ENCODE results near the gene TFDP2. TPM values are rescaled to one million over a fixed set of nuclear protein-coding genes. Genes with fewer than 3 reads are reported as not detected.
"Not testable (repeated sequence)": the region's sequence is repeated elsewhere in the genome, so short reads cannot be mapped to it uniquely, and the experiment has no call there.

The TFDP2 gene
- total RNA-seq, 1 donor from 2014 or later = 23.0 TPM

DNA sequence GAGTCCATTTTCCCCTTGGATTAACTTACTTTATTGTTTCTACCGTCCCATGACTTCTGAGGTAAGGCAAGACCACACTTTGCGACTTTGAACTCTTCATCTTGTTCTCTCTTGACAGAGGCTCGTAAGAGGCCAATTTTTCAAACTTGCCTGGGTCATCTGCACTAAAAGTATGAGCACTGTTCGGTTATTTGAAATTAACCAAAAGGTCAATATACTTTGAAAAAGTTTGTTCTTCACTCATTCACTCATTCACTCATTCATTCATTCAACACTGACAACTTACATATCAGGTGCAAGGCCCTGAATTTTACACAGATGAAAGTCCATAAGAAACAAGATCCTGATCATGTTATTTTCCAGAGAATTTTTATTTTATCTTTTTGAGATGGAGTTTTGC lies 215.0 kb downstream of the TFDP2 start:
- DNase-seq (ENCODE audit: low spot score) (no peak), ATAC-seq (no peak)

DNA sequence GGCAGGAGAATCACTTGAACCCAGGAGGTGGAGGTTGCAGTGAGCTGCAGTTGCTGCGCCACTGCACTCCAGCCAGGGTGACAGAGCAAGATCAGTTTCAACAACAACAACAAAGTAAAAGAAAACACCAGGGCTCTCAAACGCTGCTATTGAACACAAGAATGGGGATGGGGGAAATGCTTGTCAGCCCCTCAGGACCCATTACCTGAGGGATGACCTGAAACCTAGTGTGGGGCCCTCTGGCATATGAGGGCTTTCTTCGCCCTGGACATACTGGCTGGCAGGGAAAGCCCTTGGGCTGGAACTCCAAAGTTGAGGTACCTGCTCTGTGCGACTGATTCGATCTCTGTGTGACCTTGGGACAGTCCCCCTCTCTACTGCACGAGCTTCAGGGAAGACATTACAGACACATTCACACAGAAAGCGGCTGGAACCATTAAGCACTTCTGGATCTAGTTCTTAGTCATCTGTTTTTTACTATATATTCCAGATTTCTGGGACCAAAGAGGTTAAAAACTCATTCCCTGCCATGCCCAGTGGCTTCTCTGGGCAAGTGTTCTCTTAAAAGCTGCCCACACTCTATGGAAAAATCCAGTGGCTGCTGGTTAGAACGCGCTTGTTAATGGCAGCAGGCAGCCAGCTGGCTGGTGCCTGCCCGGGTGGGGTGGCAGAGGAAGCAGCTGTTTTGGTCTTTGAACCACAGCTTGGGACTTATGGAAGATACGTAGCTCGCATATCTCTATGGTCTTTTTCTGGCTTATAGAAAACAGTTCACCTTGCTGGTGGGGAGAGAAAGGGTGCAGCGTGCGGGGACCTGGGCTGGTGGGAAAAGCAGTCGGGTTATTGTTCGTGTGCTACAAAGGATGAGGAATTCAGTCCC lies 215.7 kb downstream of the TFDP2 start:
- ATAC-seq = no peak
- DNase-seq (ENCODE audit: low spot score) = peak; percentile 29

DNA sequence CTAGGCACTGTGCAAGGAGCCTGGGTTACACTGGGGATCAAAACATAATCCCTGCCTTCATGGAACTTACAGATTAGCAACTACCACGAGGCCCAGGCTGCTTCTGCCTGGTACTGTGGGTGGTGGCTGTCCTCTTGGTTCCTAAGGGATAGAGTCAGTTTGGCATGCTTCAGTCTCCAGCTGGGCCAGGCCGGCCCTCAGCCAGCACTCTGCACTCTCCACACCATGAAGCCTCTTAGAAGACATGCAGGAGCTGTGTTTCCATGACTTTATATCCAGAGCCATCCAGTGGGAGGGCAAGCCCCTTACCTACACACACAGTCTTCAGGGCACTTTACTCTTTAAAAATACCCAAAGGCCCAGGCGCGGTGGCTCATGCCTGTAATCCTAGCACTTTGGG lies 218.5 kb downstream of the TFDP2 start:
- ATAC-seq = no peak
- DNase-seq (ENCODE audit: low spot score) = no peak

DNA sequence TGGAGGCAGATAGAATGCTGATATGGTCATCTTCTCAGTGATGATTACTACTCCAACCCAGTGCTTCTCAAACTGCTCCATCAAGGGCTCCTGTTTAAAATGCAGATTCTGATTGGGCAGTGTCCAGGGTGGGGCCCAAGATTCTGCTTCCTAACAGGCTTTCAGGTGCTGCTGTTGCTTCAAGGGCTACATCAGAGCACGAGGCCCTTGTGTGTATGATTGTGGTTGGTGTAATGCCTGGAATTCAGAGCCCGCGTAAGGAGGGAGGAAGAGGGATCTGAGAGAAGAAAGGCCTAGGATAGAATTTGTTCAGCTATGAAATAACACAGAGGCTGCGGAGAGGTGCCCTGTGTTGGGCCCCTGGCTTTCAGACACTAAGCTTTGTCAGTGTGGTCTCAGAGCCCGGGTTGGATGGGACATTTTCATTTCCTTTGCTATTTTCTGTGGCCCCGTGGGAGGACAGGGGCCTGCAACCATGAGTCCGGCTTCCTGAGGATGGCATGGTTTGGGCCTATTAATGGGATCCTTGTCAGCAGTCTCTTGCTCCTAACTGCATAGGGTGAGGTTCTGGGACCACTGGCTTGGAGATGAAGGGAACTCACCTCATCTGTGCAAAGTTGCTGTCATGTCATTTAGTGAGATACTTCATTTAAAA lies 219.9 kb downstream of the TFDP2 start:
- DNase-seq (ENCODE audit: low spot score) = peak; percentile 19
- no peak for ATAC-seq

DNA sequence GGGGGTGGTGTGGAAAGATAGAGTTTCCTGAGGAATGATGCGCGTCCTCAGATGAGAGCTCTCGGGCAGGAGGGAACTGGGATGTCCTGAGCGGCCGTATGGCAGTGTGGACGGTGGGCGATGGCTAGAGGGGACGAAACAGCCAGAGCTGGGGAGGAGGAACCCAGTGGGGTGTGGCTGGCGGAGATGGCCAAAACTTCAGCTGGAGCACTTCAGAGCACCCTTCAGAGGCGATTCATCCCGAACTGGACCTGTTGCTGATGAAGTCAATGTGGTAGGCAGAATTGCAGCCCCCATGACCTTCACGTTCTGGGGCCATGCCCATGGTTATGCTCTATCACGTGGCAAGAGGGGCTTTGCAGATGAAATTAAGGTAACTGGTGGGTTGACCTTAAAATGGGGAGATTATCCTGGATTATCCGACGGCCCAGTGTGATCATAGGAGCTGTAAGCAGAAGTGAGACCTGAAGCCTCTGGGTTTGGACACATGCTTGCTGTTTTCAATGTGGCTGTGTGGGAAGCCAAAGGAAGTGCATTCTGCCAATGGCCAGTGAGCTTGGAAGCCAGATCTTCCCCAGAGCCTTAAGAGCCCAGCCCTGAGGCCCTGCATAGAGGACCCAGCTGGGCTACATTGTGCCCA lies 220.6 kb downstream of the TFDP2 start:
- DNase-seq (ENCODE audit: low spot score) (peak; percentile 24), ATAC-seq (no peak)

DNA sequence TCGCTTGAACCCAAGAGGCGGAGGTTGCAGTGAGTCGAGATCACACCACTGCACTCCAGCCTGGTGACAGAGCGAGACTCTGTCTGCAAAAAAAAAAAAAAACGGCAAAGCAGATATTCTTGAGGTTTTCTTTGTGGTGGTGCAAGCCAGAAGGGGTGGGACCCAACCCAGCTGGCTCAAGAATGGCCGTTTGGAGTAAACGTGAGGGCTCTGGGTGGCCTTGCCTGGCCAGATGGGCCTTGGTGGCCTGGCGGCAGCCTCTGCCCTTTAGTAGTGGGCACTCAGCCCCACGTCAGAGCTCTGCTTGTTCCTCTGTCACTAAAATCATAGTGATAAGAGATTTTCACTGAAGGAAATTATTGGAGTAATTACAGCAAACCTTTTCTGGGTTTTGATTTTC lies 222.4 kb downstream of the TFDP2 start:
- DNase-seq (ENCODE audit: low spot score) (peak; percentile 18), ATAC-seq (no peak)

DNA sequence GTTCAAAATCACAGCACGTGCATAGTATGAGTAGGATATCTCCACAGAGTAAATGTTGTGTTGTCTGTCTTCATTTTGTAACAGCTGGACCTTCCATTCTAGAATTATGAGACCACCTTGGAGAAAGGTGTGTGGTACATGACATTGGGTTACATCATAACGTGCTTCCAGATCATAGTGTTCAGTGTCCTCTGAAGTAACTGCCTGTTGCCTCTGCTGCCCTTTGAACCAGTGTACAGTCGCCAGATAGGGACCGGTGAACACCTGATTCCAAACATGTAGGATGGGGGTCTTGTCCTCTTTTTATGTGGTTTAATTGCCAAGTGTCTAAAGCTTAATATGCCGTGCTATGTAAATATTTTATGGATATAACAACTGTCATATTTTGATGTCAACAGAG lies 223.7 kb downstream of the TFDP2 start:
- ATAC-seq = peak; percentile 70
- DNase-seq (ENCODE audit: low spot score) = not testable (repeated sequence)

DNA sequence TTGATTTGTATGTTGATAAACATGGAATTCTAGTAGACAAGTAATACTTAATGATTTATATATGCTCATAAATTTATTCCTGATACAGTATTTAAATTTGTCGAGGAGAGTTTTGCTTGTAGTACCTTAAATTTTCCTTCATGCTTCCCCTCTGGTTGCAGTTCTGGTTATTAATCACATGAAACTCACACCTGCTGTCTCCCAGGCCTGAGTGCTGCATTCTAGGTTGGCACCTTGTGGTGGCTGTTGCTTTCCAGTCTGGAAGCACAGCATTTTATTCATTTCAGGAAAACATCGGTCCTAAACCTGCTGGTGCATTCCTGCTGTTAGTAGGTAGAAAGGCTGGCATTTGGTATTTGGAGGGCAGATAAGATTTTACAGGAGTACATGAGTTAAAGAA lies 228.0 kb downstream of the TFDP2 start:
- DNase-seq (ENCODE audit: low spot score) (no peak), ATAC-seq (no peak)

DNA sequence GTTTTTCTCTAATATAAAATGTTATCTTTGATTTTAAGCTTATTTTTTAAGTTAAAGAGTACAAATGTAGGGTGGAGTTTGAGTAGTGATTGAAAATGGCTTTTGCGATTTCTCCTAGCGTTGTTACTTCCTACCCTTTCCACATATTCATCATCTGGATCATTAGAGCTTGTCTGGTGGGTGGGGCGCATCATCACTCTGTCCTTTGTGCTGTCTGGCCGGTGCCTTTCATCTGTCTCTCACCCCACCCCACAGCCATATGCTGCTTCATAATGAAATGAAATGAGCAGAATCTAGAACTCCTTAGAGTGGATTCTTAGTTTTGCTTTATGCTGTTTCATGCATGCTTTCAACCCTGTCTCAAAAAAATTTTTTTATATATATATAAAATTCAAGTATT lies 228.6 kb downstream of the TFDP2 start:
- DNase-seq (ENCODE audit: low spot score) (no peak), ATAC-seq (no peak)

DNA sequence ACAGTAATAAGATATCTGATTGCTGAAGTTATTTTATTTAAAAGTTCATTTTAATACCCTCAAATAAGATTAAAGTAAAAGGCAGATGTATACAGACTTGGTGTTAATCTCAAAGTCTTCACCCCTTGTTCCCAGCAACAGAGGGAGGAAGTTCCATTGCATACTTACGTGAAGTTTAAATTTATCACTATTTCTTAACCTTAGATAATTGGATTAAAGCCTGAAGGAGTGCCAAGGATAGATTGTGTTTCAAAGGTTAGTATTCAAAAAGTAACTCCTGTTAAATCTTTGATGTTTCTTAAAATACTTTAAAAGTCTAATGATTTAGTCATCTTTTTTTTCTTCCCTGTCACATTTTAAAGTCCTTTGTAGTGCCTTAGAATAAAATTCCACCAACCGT lies 233.6 kb downstream of the TFDP2 start:
- DNase-seq (ENCODE audit: low spot score) (no peak), ATAC-seq (no peak)

DNA sequence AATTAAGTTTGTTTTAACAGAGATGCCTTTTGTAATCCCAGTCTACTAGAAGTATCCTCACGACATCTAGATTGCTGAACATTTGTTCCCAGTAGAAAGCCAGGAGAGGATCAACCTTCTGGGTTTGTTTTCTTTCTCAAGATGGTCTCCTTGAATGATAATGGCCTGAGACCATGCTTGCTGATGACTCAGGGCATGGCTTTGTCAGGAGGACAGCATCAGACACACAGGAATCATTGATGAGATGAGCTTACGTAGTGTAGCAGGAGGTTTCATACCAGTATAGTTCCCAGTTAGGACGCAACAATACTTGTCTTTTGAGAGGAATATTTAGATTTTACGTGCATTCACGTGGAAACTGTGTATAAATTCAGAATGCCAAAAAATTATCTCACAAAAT lies 234.3 kb downstream of the TFDP2 start:
- DNase-seq (ENCODE audit: low spot score) (no peak), ATAC-seq (no peak)

DNA sequence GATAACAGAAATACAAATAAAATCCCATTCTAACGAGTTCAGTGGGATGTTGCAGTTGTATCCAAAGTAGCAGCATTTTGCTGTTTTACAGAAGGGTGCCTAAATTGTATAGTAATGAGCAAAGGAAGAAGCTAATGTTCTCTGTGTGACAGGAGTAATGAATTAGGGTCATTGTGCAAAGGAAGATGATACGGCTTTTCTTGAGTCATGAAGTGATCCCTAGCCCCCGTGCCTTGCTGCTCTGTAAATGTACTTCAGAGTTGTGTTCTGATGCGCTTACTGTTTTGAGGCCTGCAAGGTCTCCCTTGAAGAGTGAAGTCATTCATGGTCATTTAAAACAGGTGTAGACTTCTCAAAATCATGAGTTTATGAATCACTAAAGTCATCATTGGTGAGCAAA lies 235.0 kb downstream of the TFDP2 start:
- no peak for DNase-seq (ENCODE audit: low spot score)
- ATAC-seq = no peak

DNA sequence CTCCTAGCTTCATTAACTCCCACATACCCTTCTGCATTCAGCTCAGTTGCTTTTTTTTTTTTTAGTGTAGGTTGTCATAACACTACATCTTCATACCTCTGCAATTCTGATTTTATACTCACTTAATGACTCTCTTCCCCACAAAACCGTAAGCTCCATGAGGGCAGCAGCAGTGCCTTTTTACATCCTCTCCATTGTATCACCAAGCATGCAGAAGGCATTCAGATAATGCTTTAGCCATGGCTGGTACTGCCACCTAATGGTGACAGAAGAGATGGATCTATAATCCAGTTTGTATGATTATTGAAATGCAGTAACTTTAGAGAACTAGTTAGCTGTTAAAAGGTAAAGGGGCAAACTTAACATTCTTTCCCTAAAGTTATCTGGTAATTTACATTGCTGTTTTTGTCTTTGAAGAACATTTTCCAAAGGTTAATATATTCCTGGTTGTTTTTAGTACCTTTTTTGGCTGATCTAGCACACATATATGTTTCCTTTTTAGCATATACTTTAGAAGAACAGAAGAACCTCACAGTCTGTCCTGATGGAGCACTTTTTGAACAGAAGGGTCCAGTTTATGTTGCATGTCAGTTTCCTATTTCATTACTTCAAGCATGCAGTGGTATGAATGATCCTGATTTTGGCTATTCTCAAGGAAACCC lies 236.1 kb downstream of the TFDP2 start:
- peak; percentile 88 for ATAC-seq
- no peak for DNase-seq (ENCODE audit: low spot score)

DNA sequence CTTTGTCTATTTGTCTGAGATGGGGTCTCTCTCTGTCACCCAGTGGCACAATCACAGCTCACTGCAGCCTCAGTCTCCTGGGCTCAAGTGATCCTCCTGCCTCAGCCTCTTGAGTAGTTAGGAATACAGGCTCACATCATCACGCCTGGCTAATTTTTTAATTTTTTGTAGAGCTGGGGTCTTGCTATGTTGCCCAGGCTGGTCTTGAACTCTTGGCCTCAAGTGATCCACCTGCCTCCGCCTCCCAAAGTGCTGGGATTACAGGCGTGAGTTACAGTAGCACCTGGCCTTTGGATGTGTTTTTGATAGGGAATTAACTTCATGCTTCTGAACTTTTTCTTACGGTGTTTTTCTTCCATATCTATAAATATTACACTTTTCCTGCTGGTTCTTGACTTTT lies 239.4 kb downstream of the TFDP2 start:
- ATAC-seq; DNase-seq (ENCODE audit: low spot score): not testable (repeated sequence)

DNA sequence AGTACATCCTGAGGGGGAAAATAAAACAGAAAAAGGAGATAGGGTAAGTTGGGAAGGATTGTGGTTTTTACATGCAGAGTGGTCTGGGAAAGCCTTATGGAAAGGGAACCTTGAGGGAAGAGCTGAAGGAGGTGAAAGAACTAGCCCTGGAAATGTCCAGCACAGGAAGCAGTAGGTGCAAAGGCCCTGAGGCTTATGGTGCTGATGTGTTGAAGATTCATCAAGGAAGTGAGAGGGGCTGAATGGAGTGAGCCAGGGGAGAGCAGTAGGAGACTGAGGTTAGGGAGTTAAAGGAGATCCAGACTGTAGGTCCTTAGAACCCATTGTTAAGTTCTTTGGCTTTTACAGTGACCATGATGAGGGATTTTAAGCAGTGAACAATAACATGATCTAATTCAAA lies 239.9 kb downstream of the TFDP2 start:
- ATAC-seq (no peak), DNase-seq (ENCODE audit: low spot score) (no peak)

DNA sequence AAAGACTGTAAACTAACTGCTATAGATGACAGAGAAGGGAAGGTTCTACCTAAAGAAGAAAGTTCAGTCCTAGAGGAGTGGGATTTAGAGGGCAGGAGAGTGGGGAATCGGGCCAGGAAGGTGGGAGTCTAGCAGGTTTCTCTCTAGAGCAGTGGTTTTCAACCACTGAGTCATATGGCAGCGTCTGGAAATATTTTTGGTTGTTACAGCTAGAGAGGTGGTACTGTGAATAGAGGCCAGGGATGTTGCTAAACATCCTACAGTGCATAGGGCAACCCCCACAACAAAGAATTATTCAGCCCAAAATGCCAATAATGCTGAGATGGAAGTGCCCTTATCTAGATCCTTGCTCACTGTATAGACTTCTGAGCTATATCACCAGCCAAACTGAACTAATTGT lies 244.2 kb downstream of the TFDP2 start:
- DNase-seq (ENCODE audit: low spot score) (no peak), ATAC-seq (no peak)

DNA sequence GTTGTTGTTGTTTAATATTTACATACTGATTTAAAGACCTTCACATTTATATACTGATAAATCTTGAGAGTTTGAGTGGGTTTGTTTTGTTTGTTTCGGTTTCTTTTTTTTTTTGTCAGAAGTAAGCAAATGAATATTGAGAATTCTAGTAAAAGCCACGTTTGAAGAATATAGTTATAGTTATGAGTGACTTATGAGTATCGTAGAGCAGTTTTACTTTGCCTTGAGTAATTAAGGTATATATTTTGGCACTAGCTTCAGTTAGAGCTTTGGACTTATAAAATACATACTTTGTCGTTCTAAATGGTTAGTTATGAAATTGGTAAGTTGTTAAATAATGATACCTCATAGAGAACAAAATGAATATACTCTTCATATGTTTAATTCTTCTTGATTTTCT lies 245.1 kb downstream of the TFDP2 start:
- DNase-seq (ENCODE audit: low spot score) (no peak), ATAC-seq (no peak)

DNA sequence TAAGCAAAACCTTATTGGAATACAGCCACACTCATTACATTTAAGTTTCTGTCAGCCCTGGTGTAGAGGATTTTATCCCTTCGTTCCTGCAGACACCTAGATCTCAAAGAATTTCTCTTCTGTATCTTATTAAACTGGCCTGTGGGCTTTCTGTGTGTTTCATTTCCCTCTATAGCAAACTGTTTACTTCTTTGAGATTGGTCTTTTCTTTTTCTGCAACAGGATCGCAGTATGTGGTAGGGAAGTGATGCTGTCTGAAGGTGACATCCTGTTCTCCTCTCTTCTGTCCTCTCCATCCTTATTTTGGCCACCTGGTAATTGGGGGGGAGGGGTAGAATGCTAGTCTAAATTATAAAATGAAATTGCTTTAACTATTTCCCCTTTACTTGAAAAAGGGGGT lies 247.4 kb downstream of the TFDP2 start:
- DNase-seq (ENCODE audit: low spot score) (no peak), ATAC-seq (no peak)

DNA sequence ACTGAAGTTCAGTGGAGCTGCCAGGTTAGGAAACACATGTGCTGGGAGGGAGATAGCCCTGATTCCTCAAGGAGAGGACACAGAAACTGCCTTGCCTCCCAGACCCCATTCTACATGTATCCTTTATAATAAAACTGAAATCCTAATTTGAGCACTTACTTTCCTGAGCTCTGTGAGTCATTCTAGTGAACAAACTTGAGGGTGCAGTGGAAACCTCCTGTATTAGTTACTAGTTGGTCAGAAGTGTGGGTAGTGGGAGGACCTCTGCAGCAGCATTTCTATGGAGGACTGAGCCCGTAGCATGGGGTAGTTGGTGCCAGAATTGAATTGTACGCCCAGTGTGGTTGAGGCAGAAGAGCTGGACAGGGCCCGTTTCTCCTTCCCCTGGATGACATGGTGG lies 249.0 kb downstream of the TFDP2 start:
- DNase-seq (ENCODE audit: low spot score) (no peak), ATAC-seq (no peak)

DNA sequence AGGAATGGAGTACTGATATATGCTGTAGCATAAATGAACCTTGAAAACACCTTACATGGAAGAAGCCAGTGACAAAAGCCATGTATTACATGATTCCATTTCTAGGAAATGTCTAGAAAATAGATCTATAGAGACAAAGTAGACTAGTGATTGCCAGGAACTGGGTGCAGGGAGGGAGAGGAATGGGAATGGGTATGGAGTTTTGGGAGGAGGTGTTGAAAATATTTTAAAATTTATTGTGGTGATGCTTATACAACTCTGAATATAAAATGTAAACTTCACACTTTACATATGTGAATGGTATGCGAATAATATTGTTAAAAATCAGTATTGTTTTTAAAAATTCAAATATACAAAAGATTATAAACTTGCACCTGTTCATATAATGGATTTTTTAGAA lies 250.4 kb downstream of the TFDP2 start:
- ATAC-seq (no peak), DNase-seq (ENCODE audit: low spot score) (no peak)

DNA sequence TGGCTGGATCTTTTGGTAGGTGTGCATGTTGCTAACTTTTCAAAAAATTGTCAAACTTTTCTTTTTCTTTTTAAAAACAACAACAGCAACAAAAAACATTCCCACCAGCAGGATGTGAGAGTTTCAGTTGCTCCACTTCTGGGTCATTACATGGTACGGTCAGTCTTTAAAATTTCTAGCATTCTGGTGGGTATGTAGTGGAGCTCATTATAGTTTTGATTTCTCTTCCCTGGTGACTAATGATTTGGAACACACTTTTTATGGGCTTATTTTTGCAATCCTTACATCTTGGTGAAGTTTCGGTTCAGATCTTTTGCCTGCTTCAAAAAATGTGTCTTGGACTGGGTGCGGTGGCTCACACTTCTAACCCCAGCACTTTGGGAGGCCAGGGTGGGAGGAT lies 253.6 kb downstream of the TFDP2 start:
- no peak for DNase-seq (ENCODE audit: low spot score)
- no peak for ATAC-seq
